Measurements from ENCODE around the gene FBXW9. TPM values are rescaled to one million over a fixed set of nuclear protein-coding genes. Genes with fewer than 3 reads are reported as not detected.

Gene FBXW9
- total and polyA plus RNA-seq, 2 of the 13 experiments (the other 11 are each of a cell fraction or from before 2014, with no cell fraction given) = 5.7 to 6.1 TPM

- intact Hi-C loops (cut with micrococcal nuclease; ENCODE audit: unreplicated experiment) = no loop called here
- FAIRE-seq (no peak), ATAC-seq (no peak; the same call in 2 of the 3 replicates), DNase-seq (ENCODE audit: low spot score) (no peak)
- Histone ChIP-seq H3K27me3 (ENCODE audit: control insufficient read depth in 1 of 2, insufficient read depth in 2 of 2, low read length in 2 of 2) (no peaks in the 10 kb centered on the region; a peak in 1 of 5 replicates), H3K79me2 (ENCODE audit: insufficient read depth, low read length) (peaks cover 33% of the 10 kb centered on the region), H2AFZ (ENCODE audit: low read length) (no peak overlapping the region), H4K20me1 (ENCODE audit: insufficient read depth, low read length) (no peaks in the 10 kb centered on the region), H3K9me3 (ENCODE audit: low read length) (no peaks in the 10 kb centered on the region), H3K4me3 (replicated peaks in 1 of 3; ENCODE audit: insufficient read depth in 1 of 3, low read depth in 2 of 3, low read length in 3 of 3) (peak overlapping the region; percentile 72 to 84 (median 84)), H3K36me3 (replicated peaks in 1 of 2; ENCODE audit: control insufficient read depth in 1 of 2, insufficient read depth in 2 of 2, low read length in 2 of 2) (peaks cover 0 to 4% of the 10 kb centered on the region in 2 experiments; a peak in 2 of 5 replicates), H3K27ac (ENCODE audit: extremely low read length, insufficient read depth, low read length) (peak overlapping the region; percentile 60), H3K4me2 (ENCODE audit: low read depth, low read length) (peak overlapping the region; percentile 97), H3K4me1 (ENCODE audit: insufficient read depth, low read length) (peaks cover 40% of the 10 kb centered on the region), H3K9ac (ENCODE audit: insufficient read depth, low read depth, low read length) (peak overlapping the region; percentile 82)
- in situ Hi-C loops (cut with HindIII; ENCODE audit: extremely low pct_ligation_motif_present, low pct_unique_long_range_greater_than_20kb) = no loop called here
- ChIA-PET CTCF (ENCODE audit: low intra/inter-chr PET ratio, low total read pairs) (no interaction called here), POLR2A (interaction anchor here (0.6 to 1.7 kb wide), 6 partner anchors 11 to 126 kb away, joined by 3 to 9 read pairs (median 4); partner anchors contain the start of genes DHPS, JUNB, ZNF490 and ZNF791)
- TF ChIP-seq ZNF629 (CRISPR knock-in tag; conservative IDR thresholded peaks at IDR 0.05) (peak; percentile 80), ZNF773 (CRISPR knock-in tag; IDR thresholded peaks at IDR 0.05; ENCODE audit: borderline replicate concordance) (no peak), ZNF407 (CRISPR knock-in tag; IDR thresholded peaks at IDR 0.05; ENCODE audit: not compliant biosample characterization) (no peak), ZMYM3 (CRISPR knock-in tag; IDR thresholded peaks at IDR 0.05) (0 out of 2 replicates have a peak, but pooled peaks have one; percentile 54), HNF4G (IDR thresholded peaks at IDR 0.05; ENCODE audit: borderline replicate concordance, low read depth, low read length) (no peak), HNF4G (CRISPR knock-in tag; IDR thresholded peaks at IDR 0.05; ENCODE audit: borderline replicate concordance, low read depth) (no peak), KDM1A (CRISPR knock-in tag; IDR thresholded peaks at IDR 0.05) (0 out of 2 replicates have a peak, but pooled peaks have one; percentile 53)
- TF ChIP-seq, protein P1, sequence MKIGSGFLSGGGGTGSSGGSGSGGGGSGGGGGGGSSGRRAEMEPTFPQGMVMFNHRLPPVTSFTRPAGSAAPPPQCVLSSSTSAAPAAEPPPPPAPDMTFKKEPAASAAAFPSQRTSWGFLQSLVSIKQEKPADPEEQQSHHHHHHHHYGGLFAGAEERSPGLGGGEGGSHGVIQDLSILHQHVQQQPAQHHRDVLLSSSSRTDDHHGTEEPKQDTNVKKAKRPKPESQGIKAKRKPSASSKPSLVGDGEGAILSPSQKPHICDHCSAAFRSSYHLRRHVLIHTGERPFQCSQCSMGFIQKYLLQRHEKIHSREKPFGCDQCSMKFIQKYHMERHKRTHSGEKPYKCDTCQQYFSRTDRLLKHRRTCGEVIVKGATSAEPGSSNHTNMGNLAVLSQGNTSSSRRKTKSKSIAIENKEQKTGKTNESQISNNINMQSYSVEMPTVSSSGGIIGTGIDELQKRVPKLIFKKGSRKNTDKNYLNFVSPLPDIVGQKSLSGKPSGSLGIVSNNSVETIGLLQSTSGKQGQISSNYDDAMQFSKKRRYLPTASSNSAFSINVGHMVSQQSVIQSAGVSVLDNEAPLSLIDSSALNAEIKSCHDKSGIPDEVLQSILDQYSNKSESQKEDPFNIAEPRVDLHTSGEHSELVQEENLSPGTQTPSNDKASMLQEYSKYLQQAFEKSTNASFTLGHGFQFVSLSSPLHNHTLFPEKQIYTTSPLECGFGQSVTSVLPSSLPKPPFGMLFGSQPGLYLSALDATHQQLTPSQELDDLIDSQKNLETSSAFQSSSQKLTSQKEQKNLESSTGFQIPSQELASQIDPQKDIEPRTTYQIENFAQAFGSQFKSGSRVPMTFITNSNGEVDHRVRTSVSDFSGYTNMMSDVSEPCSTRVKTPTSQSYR (CRISPR knock-in tag; IDR thresholded peaks at IDR 0.05; ENCODE audit: borderline replicate concordance) = no peak
- no TSS peak for BruUV-seq (replicated peaks)
- WGBS (ENCODE audit: low lambda C conversion rate) = 41% methylated on average over 7 of the region's 12 CpGs
Observed at GRCh38 chr19:12665671-12666264, 30.7 kb downstream of the FBXW9 start.
